Kidney (tissue), 14 donors: ENCODE measurements around the gene ATP5MC2. TPM values are rescaled to one million over a fixed set of nuclear protein-coding genes. Genes with fewer than 3 reads are reported as not detected.

Experiments used
- DNase-seq, 5 donors: peaks; one replicate each; pipeline ENCODE4 v3.0.0-alpha.2; 2013 to 2020
- FAIRE-seq: peaks from 2 replicates; lab custom pipeline; 2012; peaks lifted over from hg19 to GRCh38; lab: Jason Lieb, UNC
- H3K27ac ChIP-seq, 2 donors: one replicate each; pipeline ENCODE4 v1.7.0; 2013; ENCODE audit warnings: low read depth in 2 of 2, low read length in 2 of 2, inconsistent platforms in 1 of 2
- H3K27me3 ChIP-seq: one replicate; pipeline ENCODE4 v1.7.1; 2013; ENCODE audit warnings: low read length, inconsistent platforms; ENCODE audit not compliant: control insufficient read depth, insufficient read depth
- H3K36me3 ChIP-seq, 3 donors: one replicate each; pipeline versions ENCODE4 v1.7.0 to v1.7.1; 2013; ENCODE audit warnings: low read length in 3 of 3, control low read depth in 1 of 3, inconsistent platforms in 1 of 3; ENCODE audit not compliant: insufficient read depth in 3 of 3, control insufficient read depth in 2 of 3
- H3K4me1 ChIP-seq, 3 donors: one replicate each; pipeline versions ENCODE4 v1.7.0 to v1.7.1; 2013; ENCODE audit warnings: low read length in 3 of 3, inconsistent platforms in 1 of 3, low read depth in 1 of 3; ENCODE audit not compliant: control insufficient read depth in 2 of 3, insufficient read depth in 2 of 3
- H3K4me3 ChIP-seq, 3 donors: one replicate each; pipeline versions ENCODE4 v1.7.0 to v1.8.1; 2013; ENCODE audit warnings: low read length in 3 of 3, control low read depth in 1 of 3, inconsistent platforms in 1 of 3
- H3K9ac ChIP-seq, 3 donors: one replicate each; pipeline versions ENCODE4 v1.7.0 to v1.7.1; 2013; ENCODE audit warnings: low read length in 3 of 3, control low read depth in 1 of 3, inconsistent platforms in 1 of 3
- H3K9me3 ChIP-seq, 3 donors: one replicate each; pipeline versions ENCODE4 v1.7.0 to v1.7.1; 2013; ENCODE audit warnings: low read length in 3 of 3, control low read depth in 1 of 3, inconsistent platforms in 1 of 3; ENCODE audit not compliant: control insufficient read depth in 2 of 3, insufficient read depth in 1 of 3
- intact Hi-C: fragments of 100-400 bp; cut with DNase I; formaldehyde crosslinking; loops from one replicate; pipeline ENCODE4 v1.11.1; 2022
- polyA plus RNA-seq: library from polyadenylated mRNA; stranded (reverse); fragments of 350-450 nt; fragmentation: Illumina TruSeq; extraction: RNeasy Lipid Tissue Mini Kit (QIAGEN cat#74804); gene quantifications from one replicate; pipeline ENCODE4 v1.2.3, GENCODE V29; 2014; ENCODE audit warnings: low read depth, low replicate concordance; ENCODE audit not compliant: insufficient read depth
- total RNA-seq: library from RNA; stranded (reverse); fragmentation: NEBNext Ultra II Directional; extraction: Animal tissue kit (Norgen Biotek cat#: 25700); gene quantifications from one replicate; pipeline ENCODE4 v1.2.1, GENCODE V29; 2021
- TF ChIP-seq, protein P1 (sequence below): IDR thresholded peaks from 3 replicates; pipeline ENCODE4 v1.5.1; 2012; ENCODE audit warnings: mild to moderate bottlenecking, moderate library complexity, borderline replicate concordance; ENCODE audit not compliant: insufficient read depth; ENCODE audit errors: extremely low read depth
- donor health status: control.
- donor health status: control.
- donor health status: control.
- donor health status: control.
- donor health status: control.
- donor health status: DM: yes; HTN: yes; CAD: no.
- donor health status: Normal renal cell carcinoma (clear cell type).

ATP5MC2 gene
- total and polyA plus RNA-seq, 2 donors from 2014 or later = 271 to 939 TPM

DNA sequence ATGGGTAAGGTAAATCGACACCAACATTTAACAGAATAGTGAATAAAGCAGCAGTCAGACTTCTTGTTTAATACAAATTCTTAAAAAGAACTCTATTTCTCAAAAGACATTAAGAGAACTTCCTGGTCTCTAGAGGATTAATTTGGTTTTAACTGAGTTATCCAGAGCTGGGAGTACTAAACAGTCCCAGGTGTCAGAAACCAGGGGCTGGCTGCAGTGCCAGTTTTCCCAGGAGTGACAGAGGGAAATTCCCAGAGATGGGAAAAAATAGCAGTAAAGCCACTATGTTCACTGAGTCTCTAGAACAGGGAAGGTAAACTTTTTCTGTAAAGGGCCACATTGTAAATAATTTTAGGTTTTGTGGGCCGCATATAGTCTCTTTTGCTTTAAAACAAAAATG, 8.8 kb downstream of the ATP5MC2 start:
- no peak overlapping the region for H3K27ac ChIP-seq
- no peaks in the 10 kb centered on the region for H3K9me3 ChIP-seq
- H3K36me3 ChIP-seq = peaks cover 18 to 50% (median 40%) of the 10 kb centered on the region in 3 donors
- intact Hi-C loops = no loop called here
- no peaks in the 10 kb centered on the region for H3K27me3 ChIP-seq
- no peak overlapping the region for H3K4me3 ChIP-seq
- TF ChIP-seq, protein P1, sequence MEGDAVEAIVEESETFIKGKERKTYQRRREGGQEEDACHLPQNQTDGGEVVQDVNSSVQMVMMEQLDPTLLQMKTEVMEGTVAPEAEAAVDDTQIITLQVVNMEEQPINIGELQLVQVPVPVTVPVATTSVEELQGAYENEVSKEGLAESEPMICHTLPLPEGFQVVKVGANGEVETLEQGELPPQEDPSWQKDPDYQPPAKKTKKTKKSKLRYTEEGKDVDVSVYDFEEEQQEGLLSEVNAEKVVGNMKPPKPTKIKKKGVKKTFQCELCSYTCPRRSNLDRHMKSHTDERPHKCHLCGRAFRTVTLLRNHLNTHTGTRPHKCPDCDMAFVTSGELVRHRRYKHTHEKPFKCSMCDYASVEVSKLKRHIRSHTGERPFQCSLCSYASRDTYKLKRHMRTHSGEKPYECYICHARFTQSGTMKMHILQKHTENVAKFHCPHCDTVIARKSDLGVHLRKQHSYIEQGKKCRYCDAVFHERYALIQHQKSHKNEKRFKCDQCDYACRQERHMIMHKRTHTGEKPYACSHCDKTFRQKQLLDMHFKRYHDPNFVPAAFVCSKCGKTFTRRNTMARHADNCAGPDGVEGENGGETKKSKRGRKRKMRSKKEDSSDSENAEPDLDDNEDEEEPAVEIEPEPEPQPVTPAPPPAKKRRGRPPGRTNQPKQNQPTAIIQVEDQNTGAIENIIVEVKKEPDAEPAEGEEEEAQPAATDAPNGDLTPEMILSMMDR = no peak
- FAIRE-seq (no peak), DNase-seq (no peak)
- no peaks in the 10 kb centered on the region for H3K4me1 ChIP-seq
- no peak overlapping the region for H3K9ac ChIP-seq

DNA sequence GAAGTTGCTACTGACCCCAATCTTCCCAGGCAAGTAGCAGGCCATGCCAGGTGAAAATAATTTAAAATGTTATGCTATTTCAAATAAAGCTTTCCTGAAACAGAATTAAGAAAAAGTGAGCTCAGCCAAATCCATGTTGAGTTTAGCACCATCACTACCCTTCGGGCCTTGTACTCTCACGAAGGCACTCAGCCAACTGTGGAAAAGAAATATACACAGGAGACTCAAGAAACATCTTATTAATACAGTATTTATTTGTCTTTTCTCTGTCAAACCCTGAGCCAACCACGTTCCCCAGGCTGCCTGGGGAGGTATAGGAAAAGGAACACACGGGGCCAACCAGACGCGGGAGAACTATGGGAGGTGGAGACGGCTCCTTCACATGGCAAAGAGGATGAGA, 10.9 kb downstream of the ATP5MC2 start:
- DNase-seq (no peak), FAIRE-seq (no peak)
- no peaks in the 10 kb centered on the region for H3K27me3 ChIP-seq
- intact Hi-C loops = no loop called here
- no peak overlapping the region for H3K27ac ChIP-seq
- TF ChIP-seq, protein P1 = no peak
- H3K4me3 ChIP-seq = no peak overlapping the region
- peaks cover 0 to 5% (median 2%) of the 10 kb centered on the region in 3 donors for H3K4me1 ChIP-seq
- H3K9me3 ChIP-seq = no peaks in the 10 kb centered on the region
- H3K9ac ChIP-seq = no peak overlapping the region
- peaks cover 13 to 39% (median 29%) of the 10 kb centered on the region in 3 donors for H3K36me3 ChIP-seq

DNA sequence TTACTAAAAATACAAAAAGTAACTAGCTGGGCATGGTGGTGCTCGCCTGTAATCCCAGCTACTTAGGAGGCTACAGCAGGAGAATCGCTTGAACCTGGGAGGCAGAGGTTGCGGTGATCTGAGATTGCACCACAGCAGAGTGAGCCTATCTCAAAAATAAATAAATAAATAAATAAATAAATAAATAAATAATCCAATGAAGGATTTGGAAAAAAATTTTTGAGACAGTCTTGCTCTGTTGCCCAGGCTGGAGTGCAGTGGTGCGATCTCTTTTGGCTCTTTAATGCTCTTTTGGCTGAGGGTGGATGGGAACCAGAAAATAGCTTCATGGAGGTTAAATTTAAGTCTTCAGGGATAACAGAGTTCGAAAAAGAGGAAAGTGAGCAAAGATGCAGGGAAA, 11.7 kb downstream of the ATP5MC2 start:
- TF ChIP-seq, protein P1 = no peak
- Histone ChIP-seq H3K36me3 (peaks cover 10 to 32% (median 22%) of the 10 kb centered on the region in 3 donors), H3K9me3 (no peaks in the 10 kb centered on the region), H3K27ac (no peak overlapping the region), H3K4me3 (no peak overlapping the region), H3K9ac (no peak overlapping the region), H3K27me3 (no peaks in the 10 kb centered on the region), H3K4me1 (peaks cover 0 to 10% (median 8%) of the 10 kb centered on the region in 3 donors)
- no peak for FAIRE-seq
- intact Hi-C loops = no loop called here
- no peak for DNase-seq

DNA sequence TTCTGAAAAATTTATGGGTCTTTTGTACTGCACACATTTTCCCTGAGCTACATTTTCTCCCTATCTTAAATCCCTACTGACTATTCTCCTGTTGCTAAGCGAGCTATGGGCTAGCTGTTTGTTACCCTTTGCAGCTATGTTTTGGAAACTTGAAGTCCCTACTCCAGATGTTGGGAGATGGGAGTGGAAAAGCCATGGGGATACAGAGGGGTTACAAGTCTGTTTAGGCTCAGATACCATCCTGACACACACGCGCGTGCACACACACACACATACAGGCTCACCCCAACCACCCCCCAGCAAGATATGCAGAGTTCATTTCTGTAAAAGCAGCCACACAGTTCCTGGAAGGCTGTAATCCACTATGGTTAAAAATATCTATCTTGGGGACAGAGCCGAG, 15.8 kb downstream of the ATP5MC2 start:
- Histone ChIP-seq H3K9ac (no peak overlapping the region), H3K9me3 (no peaks in the 10 kb centered on the region), H3K4me3 (no peak overlapping the region), H3K4me1 (peaks cover 0 to 20% (median 17%) of the 10 kb centered on the region in 3 donors), H3K27me3 (no peaks in the 10 kb centered on the region), H3K27ac (peak overlapping the region; percentile 30 to 69), H3K36me3 (peaks cover 7 to 10% (median 7%) of the 10 kb centered on the region in 3 donors)
- TF ChIP-seq, protein P1 = no peak
- intact Hi-C loops = no loop called here
- no peak for FAIRE-seq
- peak in 2 of 5 donors; percentile 9 to 48 for DNase-seq
